Peyer's patch (tissue), 4 donors: ENCODE measurements around the gene PTPN12. TPM values are rescaled to one million over a fixed set of nuclear protein-coding genes. Genes with fewer than 3 reads are reported as not detected.
"Not testable (repeated sequence)": the region's sequence is repeated elsewhere in the genome, so short reads cannot be mapped to it uniquely, and the experiment has no call there.

ENCODE experiments used
- DNase-seq, 3 donors: peaks; one replicate each; pipeline ENCODE4 v3.0.0-alpha.2; 2017 to 2019
- H3K27ac ChIP-seq, 4 donors: fragments of 200-600 bp; sonication (generic); one replicate each; pipeline ENCODE4 v1.5.1; 2016 to 2019
- H3K27me3 ChIP-seq, 2 donors: fragments of 200-600 bp; sonication (generic); one replicate each; pipeline ENCODE4 v1.5.1; 2019
- H3K36me3 ChIP-seq, 3 donors: fragments of 200-600 bp; sonication (generic); one replicate each; pipeline ENCODE4 v1.5.1; 2016 to 2019
- H3K4me1 ChIP-seq, 4 donors: fragments of 200-600 bp; sonication (generic); one replicate each; pipeline ENCODE4 v1.5.1; 2016 to 2019
- H3K4me3 ChIP-seq, 4 donors: fragments of 200-600 bp; sonication (generic); 1 replicate in 3 of 4; 2 replicates in 1 of 4; pipeline ENCODE4 v1.5.1; 2016 to 2019; ENCODE audit warnings: mild to moderate bottlenecking in 1 of 4
- H3K9me3 ChIP-seq, 4 donors: fragments of 200-600 bp; sonication (generic); one replicate each; pipeline ENCODE4 v1.5.1; 2016 to 2019; ENCODE audit warnings: mild to moderate bottlenecking in 1 of 4
- POLR2A ChIP-seq, 2 donors: fragments of 450-650 bp; IDR thresholded peaks; one replicate each; pipeline ENCODE4 v1.5.1; 2017; ENCODE audit warnings: antibody characterized with exemption in 2 of 2, mild to moderate bottlenecking in 2 of 2, moderate library complexity in 2 of 2
- total RNA-seq, 4 donors: library from RNA; depleted of rRNA; stranded (reverse); fragments of >200 nt; gene quantifications; one replicate each; pipeline ENCODE4 v1.1.0, GENCODE V29; 2016
- TF ChIP-seq, protein P1 (sequence below), 6 experiments: fragments of 450-650 bp in 4 of 6; fragments of 200-600 bp in 2 of 6; sonication (generic) in 1 of 6; IDR thresholded peaks; one replicate each; pipeline ENCODE4 v1.5.1; 2017 to 2019; ENCODE audit warnings: antibody characterized with exemption in 6 of 6, mild to moderate bottlenecking in 3 of 6, moderate library complexity in 1 of 6

Gene PTPN12
- total RNA-seq, 4 donors from 2014 or later, result 41.3 to 176 (median 66.9) TPM

DNA sequence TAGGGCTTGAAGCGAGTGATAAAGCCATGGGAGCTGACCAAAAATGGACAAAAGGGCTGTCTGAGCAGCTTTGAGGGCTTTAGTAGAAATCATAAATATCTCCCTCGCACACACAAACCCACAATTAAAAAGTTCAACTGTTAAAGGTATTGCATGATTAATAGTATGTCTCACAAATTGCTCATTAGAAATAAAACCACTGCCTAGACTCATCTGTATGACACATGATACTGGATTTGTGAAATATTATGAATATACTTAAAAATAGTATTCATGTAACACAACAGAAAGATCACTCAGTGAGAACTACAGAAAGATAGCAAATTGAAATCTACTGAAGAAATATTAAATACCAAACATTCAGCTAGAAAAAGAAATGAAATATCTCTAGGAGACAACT, 11.9 kb upstream of the PTPN12 start:
- Histone ChIP-seq H3K36me3 (no peaks in the 10 kb centered on the region), H3K27ac (no peak overlapping the region), H3K9me3 (no peaks in the 10 kb centered on the region), H3K4me1 (no peaks in the 10 kb centered on the region), H3K27me3 (no peaks in the 10 kb centered on the region), H3K4me3 (no peak overlapping the region)
- TF ChIP-seq, protein P1, sequence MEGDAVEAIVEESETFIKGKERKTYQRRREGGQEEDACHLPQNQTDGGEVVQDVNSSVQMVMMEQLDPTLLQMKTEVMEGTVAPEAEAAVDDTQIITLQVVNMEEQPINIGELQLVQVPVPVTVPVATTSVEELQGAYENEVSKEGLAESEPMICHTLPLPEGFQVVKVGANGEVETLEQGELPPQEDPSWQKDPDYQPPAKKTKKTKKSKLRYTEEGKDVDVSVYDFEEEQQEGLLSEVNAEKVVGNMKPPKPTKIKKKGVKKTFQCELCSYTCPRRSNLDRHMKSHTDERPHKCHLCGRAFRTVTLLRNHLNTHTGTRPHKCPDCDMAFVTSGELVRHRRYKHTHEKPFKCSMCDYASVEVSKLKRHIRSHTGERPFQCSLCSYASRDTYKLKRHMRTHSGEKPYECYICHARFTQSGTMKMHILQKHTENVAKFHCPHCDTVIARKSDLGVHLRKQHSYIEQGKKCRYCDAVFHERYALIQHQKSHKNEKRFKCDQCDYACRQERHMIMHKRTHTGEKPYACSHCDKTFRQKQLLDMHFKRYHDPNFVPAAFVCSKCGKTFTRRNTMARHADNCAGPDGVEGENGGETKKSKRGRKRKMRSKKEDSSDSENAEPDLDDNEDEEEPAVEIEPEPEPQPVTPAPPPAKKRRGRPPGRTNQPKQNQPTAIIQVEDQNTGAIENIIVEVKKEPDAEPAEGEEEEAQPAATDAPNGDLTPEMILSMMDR (IDR thresholded peaks at IDR 0.05), result no peak
- TF ChIP-seq POLR2A (IDR thresholded peaks at IDR 0.05), result no peak
- no peak for DNase-seq

DNA sequence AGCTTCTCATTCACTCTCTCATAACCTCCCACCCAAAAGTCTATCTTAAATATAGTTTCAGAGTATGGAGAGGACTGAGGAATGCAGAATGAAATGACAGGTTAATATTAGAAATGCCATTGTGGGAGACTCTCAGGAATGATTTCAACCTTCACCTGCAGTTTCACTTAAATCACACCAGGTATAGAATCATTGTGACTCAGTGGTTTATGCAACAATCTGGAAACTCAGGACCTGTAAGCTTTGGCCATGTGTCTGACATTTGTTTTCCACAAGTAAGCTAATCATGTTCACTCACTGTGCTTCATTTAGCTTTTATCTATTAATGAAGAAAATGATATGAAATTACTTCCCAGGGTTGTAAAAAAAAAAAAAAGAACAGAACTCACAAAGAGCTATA, 8.7 kb upstream of the PTPN12 start:
- TF ChIP-seq POLR2A (IDR thresholded peaks at IDR 0.05), result no peak
- TF ChIP-seq, protein P1 (IDR thresholded peaks at IDR 0.05), result no peak
- Histone ChIP-seq H3K9me3 (no peaks in the 10 kb centered on the region), H3K36me3 (no peaks in the 10 kb centered on the region), H3K4me1 (no peaks in the 10 kb centered on the region), H3K4me3 (no peak overlapping the region), H3K27me3 (no peaks in the 10 kb centered on the region), H3K27ac (no peak overlapping the region)
- no peak for DNase-seq

DNA sequence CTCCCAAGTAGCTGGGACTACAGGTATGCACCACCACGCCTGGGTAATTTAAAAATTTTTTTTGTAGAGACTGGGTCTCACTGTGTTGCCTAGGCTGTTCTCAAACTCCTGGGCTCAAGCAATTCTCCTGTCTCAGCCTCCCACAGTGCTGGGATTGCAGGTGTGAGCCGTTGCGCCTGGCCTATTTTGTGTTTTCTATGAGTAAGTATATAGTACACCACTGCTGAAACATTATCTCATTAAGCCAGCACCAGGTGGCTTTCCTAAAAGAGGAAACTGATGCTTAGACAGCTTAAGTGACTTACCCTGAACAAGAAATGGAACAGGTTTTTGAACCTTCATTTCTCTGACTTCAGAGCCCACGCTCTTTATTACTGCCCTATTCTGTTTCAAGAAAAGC, 7.8 kb upstream of the PTPN12 start:
- TF ChIP-seq POLR2A (IDR thresholded peaks at IDR 0.05), result no peak
- TF ChIP-seq, protein P1 (IDR thresholded peaks at IDR 0.05), result no peak
- H3K4me1 ChIP-seq, result no peaks in the 10 kb centered on the region

DNA sequence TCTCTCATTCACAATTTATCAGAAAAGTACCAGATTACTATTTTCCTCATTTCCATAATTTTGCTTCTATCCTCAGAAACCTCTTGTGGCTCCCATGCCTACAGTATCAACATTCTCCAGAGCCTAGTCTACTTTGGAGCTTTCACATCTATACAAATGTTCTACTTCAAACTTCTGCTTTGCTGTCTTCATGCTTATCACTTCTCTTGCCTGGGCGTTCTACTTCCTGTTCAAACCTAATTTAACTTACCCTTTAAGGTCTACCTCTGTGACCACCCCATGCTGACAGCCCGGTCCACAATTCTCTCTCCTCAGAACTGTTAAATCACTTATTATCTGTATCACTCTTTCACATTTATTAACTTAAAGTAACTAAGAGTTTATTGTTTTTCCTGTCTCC, 6.1 kb upstream of the PTPN12 start:
- Histone ChIP-seq H3K4me1 (no peaks in the 10 kb centered on the region), H3K27me3 (no peaks in the 10 kb centered on the region), H3K27ac (peak overlapping the region in 1 of 4 donors; percentile 42), H3K4me3 (no peak overlapping the region), H3K9me3 (no peaks in the 10 kb centered on the region), H3K36me3 (no peaks in the 10 kb centered on the region)
- TF ChIP-seq POLR2A (IDR thresholded peaks at IDR 0.05), result no peak
- TF ChIP-seq, protein P1 (IDR thresholded peaks at IDR 0.05), result no peak
- DNase-seq, result no peak

More for the DNA sequence above, 7.8 kb upstream of the PTPN12 start:
- Histone ChIP-seq H3K27me3 (no peaks in the 10 kb centered on the region), H3K36me3 (no peaks in the 10 kb centered on the region), H3K9me3 (no peaks in the 10 kb centered on the region), H3K4me3 (no peak overlapping the region), H3K27ac (no peak overlapping the region)
- DNase-seq, result no peak

DNA sequence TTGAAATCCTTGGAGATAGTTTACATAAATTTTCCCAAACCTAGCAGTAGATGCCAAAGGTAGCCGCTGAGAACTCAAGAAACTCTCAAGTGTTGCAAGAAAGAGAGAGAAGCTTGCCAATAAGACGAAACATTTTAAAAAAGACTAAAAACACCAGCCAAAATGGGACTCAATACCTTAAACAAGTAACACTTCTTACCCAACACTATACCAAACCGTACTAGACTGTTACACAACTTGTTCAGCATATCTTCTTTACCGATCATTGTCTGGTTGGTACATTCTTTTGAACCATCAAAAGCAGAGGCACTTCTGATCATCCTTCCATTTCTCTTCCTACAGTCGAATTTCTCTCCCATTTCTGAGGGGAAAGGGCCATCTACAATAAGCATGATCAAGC, 4.8 kb upstream of the PTPN12 start:
- no peak for DNase-seq
- Histone ChIP-seq H3K27ac (no peak overlapping the region), H3K9me3 (no peaks in the 10 kb centered on the region), H3K4me3 (no peak overlapping the region), H3K4me1 (no peaks in the 10 kb centered on the region), H3K36me3 (no peaks in the 10 kb centered on the region), H3K27me3 (no peaks in the 10 kb centered on the region)
- no peak for TF ChIP-seq POLR2A (IDR thresholded peaks at IDR 0.05)
- TF ChIP-seq, protein P1 (IDR thresholded peaks at IDR 0.05), result no peak

DNA sequence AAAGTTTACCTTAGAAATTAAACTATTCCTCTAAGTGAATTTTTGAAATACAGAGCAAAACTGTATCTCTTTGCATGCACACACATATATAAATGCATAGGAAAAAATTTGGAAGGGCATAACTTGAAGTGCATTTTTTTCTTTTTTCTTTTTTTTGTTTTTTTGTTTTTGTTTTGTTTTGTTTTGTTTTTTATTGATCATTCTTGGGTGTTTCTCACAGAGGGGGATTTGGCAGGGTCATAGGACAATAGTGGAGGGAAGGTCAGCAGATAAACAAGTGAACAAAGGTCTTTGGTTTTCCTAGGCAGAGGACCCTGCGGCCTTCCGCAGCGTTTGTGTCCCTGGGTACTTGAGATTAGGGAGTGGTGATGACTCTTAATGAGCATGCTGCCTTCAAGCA, 4.4 kb upstream of the PTPN12 start:
- not testable (repeated sequence) for H3K27me3 ChIP-seq, DNase-seq, H3K9me3 ChIP-seq, H3K4me3 ChIP-seq, H3K4me1 ChIP-seq, H3K27ac ChIP-seq, H3K36me3 ChIP-seq

DNA sequence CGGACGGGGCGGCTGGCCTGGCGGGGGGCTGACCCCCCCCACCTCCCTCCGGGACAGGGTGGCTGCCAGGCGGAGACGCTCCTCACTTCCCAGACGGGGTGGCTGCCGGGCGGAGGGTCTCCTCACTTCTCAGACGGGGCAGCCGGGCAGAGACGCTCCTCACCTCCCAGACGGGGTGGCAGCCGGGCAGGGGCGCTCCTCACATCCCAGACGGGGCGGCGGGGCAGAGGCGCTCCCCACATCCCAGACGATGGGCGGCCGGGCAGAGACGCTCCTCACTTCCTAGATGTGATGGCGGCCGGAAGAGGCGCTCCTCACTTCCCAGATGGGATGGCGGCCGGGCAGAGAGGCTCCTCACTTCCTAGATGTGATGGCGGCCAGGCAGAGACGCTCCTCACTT, 3.0 kb upstream of the PTPN12 start:
- H3K4me1 ChIP-seq, DNase-seq, H3K4me3 ChIP-seq, H3K27me3 ChIP-seq, H3K27ac ChIP-seq, H3K36me3 ChIP-seq, H3K9me3 ChIP-seq: not testable (repeated sequence)
